K562 (cell line): Measurements from ENCODE around the gene SNX20. TPM values are rescaled to one million over a fixed set of nuclear protein-coding genes. Genes with fewer than 3 reads are reported as not detected.

Source experiments
- ATAC-seq: fragments of 200-7000 bp; cut with Tn5 transposase; 3 replicates; pipeline ENCODE4 v1.9.1; 2020; ENCODE audit warnings: moderate library complexity
- BruUV-seq: library from RNA; stranded (reverse); fragments of 400-500 nt; replicated peaks from 2 replicates; lab custom pipeline; 2021; lab: Mats Ljungman, UMichigan
- CTCF ChIA-PET: fragments of 300-600 bp; formaldehyde crosslinking; extraction: SDS; loops from one replicate; lab custom pipeline; 2021; ENCODE audit warnings: low intra/inter-chr PET ratio; lab: Yijun Ruan, JAX
- POLR2A ChIA-PET: fragments of 300-600, 350-650 bp; sonication (Branson Sonifier 250); formaldehyde crosslinking; extraction: SDS; loops from one replicate; lab custom pipeline; 2021; ENCODE audit warnings: antibody characterized with exemption, inconsistent platforms; lab: Yijun Ruan, JAX
- DNase-seq, 4 experiments: peaks; one replicate each; pipeline versions ENCODE4 v3.0.0 to v3.0.0-alpha.2; 2011 to 2018; ENCODE audit warnings: low spot score in 3 of 4, mixed read lengths in 3 of 4; ENCODE audit errors: extremely low read depth in 1 of 4
- FAIRE-seq: peaks from 2 replicates; lab custom pipeline; 2011; peaks lifted over from hg19 to GRCh38; lab: Jason Lieb, UNC
- H2AFZ ChIP-seq: 2 replicates; pipeline ENCODE4 v1.6.0; 2011; ENCODE audit warnings: low read depth, low read length, control low read depth, inconsistent platforms
- H3K27ac ChIP-seq: fragments of 200-600 bp; 3 replicates; pipeline ENCODE4 v1.8.0; 2011; ENCODE audit warnings: low read depth, mild to moderate bottlenecking, control low read depth, inconsistent platforms, low read length, moderate library complexity, mixed read lengths; ENCODE audit errors: extremely low read depth
- H3K27me3 ChIP-seq, 2 experiments: fragments of 300-600 bp in 1 of 2; 2 replicates in 1 of 2; 3 replicates in 1 of 2; pipeline versions ENCODE4 v1.6.0 to v1.8.0; 2011; ENCODE audit warnings: inconsistent platforms in 2 of 2, low read length in 2 of 2, mild to moderate bottlenecking in 1 of 2, mixed read lengths in 1 of 2, moderate library complexity in 1 of 2; ENCODE audit not compliant: control insufficient read depth in 2 of 2, insufficient read depth in 2 of 2
- H3K36me3 ChIP-seq: fragments of 300-600 bp; 3 replicates; pipeline ENCODE4 v1.8.0; 2011; ENCODE audit warnings: mild to moderate bottlenecking, low read length, inconsistent platforms; ENCODE audit not compliant: control insufficient read depth, insufficient read depth
- H3K4me1 ChIP-seq, 2 experiments: fragments of 200-600 bp in 1 of 2; replicated peaks in 1 of 2; 2 replicates in 1 of 2; 3 replicates in 1 of 2; pipeline versions ENCODE4 v1.5.1 to v1.8.0; 2011; ENCODE audit warnings: inconsistent platforms in 2 of 2, low read length in 2 of 2, mild to moderate bottlenecking in 1 of 2, mixed read lengths in 1 of 2, moderate library complexity in 1 of 2; ENCODE audit not compliant: control insufficient read depth in 2 of 2, insufficient read depth in 2 of 2
- H3K4me2 ChIP-seq: 2 replicates; pipeline ENCODE4 v1.6.1; 2011; ENCODE audit warnings: low read length, control low read depth, inconsistent platforms, mixed read lengths; ENCODE audit not compliant: insufficient read depth
- H3K4me3 ChIP-seq: fragments of 200-600 bp; sonication (generic), shearing (Covaris generic); 2 replicates; pipeline ENCODE4 v1.5.1; 2016; ENCODE audit warnings: control low read depth, inconsistent platforms
- H3K79me2 ChIP-seq: fragments of 200-600 bp; 3 replicates; pipeline ENCODE4 v1.8.0; 2011; ENCODE audit warnings: low read length, inconsistent platforms; ENCODE audit not compliant: control insufficient read depth, insufficient read depth
- H3K9ac ChIP-seq, 2 experiments: 2 replicates each; pipeline versions ENCODE4 v1.6.0 to v1.6.1; 2011; ENCODE audit warnings: low read depth in 2 of 2, low read length in 2 of 2, control low read depth in 1 of 2, inconsistent platforms in 1 of 2, mild to moderate bottlenecking in 1 of 2, mixed read lengths in 1 of 2; ENCODE audit not compliant: insufficient read depth in 1 of 2
- H3K9me1 ChIP-seq: one replicate; pipeline ENCODE4 v1.6.0; 2011; ENCODE audit warnings: inconsistent platforms, mild to moderate bottlenecking, low read length, moderate library complexity; ENCODE audit not compliant: control insufficient read depth, insufficient read depth
- H3K9me3 ChIP-seq: replicated peaks from 2 replicates; pipeline ENCODE4 v1.5.1; 2011; ENCODE audit warnings: low read depth, low read length, inconsistent platforms; ENCODE audit not compliant: control insufficient read depth, insufficient read depth
- H4K20me1 ChIP-seq: replicated peaks from 2 replicates; pipeline ENCODE4 v1.6.1; 2011; ENCODE audit warnings: low read length, inconsistent platforms, mixed read lengths; ENCODE audit not compliant: control insufficient read depth, insufficient read depth
- EGR1 ChIP-seq: fragments of 450-650 bp; conservative IDR thresholded peaks from 2 replicates; pipeline ENCODE4 v1.6.1; 2017; ENCODE audit warnings: mild to moderate bottlenecking
- ELF2 ChIP-seq: fragments of 250-450 bp; sonication (Bioruptor Pico); IDR thresholded peaks from 2 replicates; pipeline ENCODE4 v1.5.0; 2021; ENCODE audit warnings: mild to moderate bottlenecking
- ELK1 ChIP-seq: sonication (generic); formaldehyde crosslinking; IDR thresholded peaks from 2 replicates; pipeline ENCODE4 v1.8.1; 2022; ENCODE audit warnings: missing genetic modification reagents
- NCOA6 ChIP-seq: fragments of 450-650 bp; IDR thresholded peaks from 2 replicates; pipeline ENCODE4 v1.6.1; 2017; ENCODE audit warnings: mild to moderate bottlenecking
- POLR2H ChIP-seq: IDR thresholded peaks from 2 replicates; pipeline ENCODE4 v1.6.1; 2016; ENCODE audit warnings: missing genetic modification characterization, low read depth, mild to moderate bottlenecking, control low read depth, missing compliant biosample characterization, moderate library complexity
- ZKSCAN1 ChIP-seq: fragments of 150-350 bp; IDR thresholded peaks from 2 replicates; pipeline ENCODE4 v1.6.1; 2016; ENCODE audit warnings: low read depth, low read length
- ZNF584 ChIP-seq: fragments of 200-800 bp; sonication (Bioruptor generic); IDR thresholded peaks from 2 replicates; pipeline ENCODE4 v1.6.1; 2016; ENCODE audit warnings: low read depth, mild to moderate bottlenecking, missing genetic modification characterization, missing compliant biosample characterization
- WGBS: fragments of 100-300 bp; shearing (Covaris generic); methylation state at CpG from one replicate; pipeline ENCODE4 v1.1.6; 2016; ENCODE audit warnings: low coverage, mixed read lengths; ENCODE audit not compliant: insufficient coverage; ENCODE audit errors: missing lambda C conversion rate; 5-methylcytosine and 5-hydroxymethylcytosine counted together
- in situ Hi-C: fragments of 300-500 bp; cut with MboI; formaldehyde crosslinking; loops from 4 replicates; pipeline ENCODE4 v1.15.0; 2018; ENCODE audit warnings: inconsistent platforms, mixed read lengths
- intact Hi-C: fragments of 100-400 bp; cut with micrococcal nuclease; formaldehyde crosslinking; loops from 2 replicates; pipeline ENCODE4 v1.14.2; 2022
- polyA plus RNA-seq, 8 experiments: library from polyadenylated mRNA; depleted of rRNA in 4 of 8; stranded (reverse) in 5 of 8; unstranded in 3 of 8; fragments of >200 nt; fragmentation: Nextera tagmentation in 2 of 8; fragmentation: Illumina TruSeq in 1 of 8; extraction: Ambion mirVana in 2 of 8; extraction: Trizol in 1 of 8; gene quantifications; 2 replicates each; pipeline versions ENCODE4 v1.2.1 to v1.2.3, GENCODE V29; 2011 to 2014; ENCODE audit warnings: inconsistent platforms in 1 of 8, missing spikeins in 1 of 8
- total RNA-seq, 7 experiments: library from RNA; depleted of rRNA in 6 of 7; stranded (reverse); fragments of >200 nt in 6 of 7; fragmentation: Illumina TruSeq in 2 of 7; extraction: Trizol in 2 of 7; gene quantifications; 2 replicates each; pipeline versions ENCODE4 v1.2.1 to v1.2.3, GENCODE V29; 2011 to 2021; ENCODE audit warnings: low replicate concordance in 1 of 7

The SNX20 gene
- total and polyA plus RNA-seq, 9 of the 15 experiments (the other 6 are each of a cell fraction or from before 2014, with no cell fraction given), result 0.04 to 0.07 TPM; not detected in 7

- H3K4me2 ChIP-seq, result no peak overlapping the region
- in situ Hi-C loops (no loop called here), intact Hi-C loops (no loop called here)
- H3K27ac ChIP-seq, result no peak overlapping the region
- no peak overlapping the region for H2AFZ ChIP-seq
- no peaks in the 10 kb centered on the region for H3K9me3 ChIP-seq
- no peaks in the 10 kb centered on the region for H3K79me2 ChIP-seq
- H3K9ac ChIP-seq, result no peak overlapping the region
- H3K4me3 ChIP-seq, result no peak overlapping the region
- POLR2A ChIA-PET, result no interaction called here
- TF ChIP-seq ELK1 (no peak), ZNF584 (CRISPR knock-in tag) (no peak), POLR2H (no peak), ZKSCAN1 (no peak), EGR1 (no peak), NCOA6 (no peak), ELF2 (CRISPR knock-in tag) (no peak)
- ATAC-seq (no peak), FAIRE-seq (no peak), DNase-seq (no peak)
- CTCF ChIA-PET, result no interaction called here
- 0 out of 2 replicates have a peak, but pooled peaks cover 4% of the 10 kb centered on the region for H4K20me1 ChIP-seq
- no peaks in the 10 kb centered on the region for H3K9me1 ChIP-seq
- H3K27me3 ChIP-seq, result peaks cover 2 to 36% of the 10 kb centered on the region in 2 experiments
- WGBS, result 4% methylated on average over 10 of the region's 10 CpGs
- no peaks in the 10 kb centered on the region for H3K36me3 ChIP-seq
- H3K4me1 ChIP-seq, result peaks cover 0 to 7% of the 10 kb centered on the region in 2 experiments; a peak in 2 of 5 replicates
- BruUV-seq, result no TSS peak
Measured at GRCh38 chr16:50636753-50637374, 44.2 kb downstream of the SNX20 start.
